Kidney (tissue), 14 donors: ENCODE results near the gene B4GALT3. TPM values are rescaled to one million over a fixed set of nuclear protein-coding genes. Genes with fewer than 3 reads are reported as not detected.

Source experiments
- DNase-seq, 5 donors: peaks; one replicate each; pipeline ENCODE4 v3.0.0-alpha.2; 2013 to 2020
- FAIRE-seq: peaks from 2 replicates; lab custom pipeline; 2012; peaks lifted over from hg19 to GRCh38; lab: Jason Lieb, UNC
- H3K27ac ChIP-seq, 2 donors: one replicate each; pipeline ENCODE4 v1.7.0; 2013; ENCODE audit warnings: low read depth in 2 of 2, low read length in 2 of 2, inconsistent platforms in 1 of 2
- H3K27me3 ChIP-seq: one replicate; pipeline ENCODE4 v1.7.1; 2013; ENCODE audit warnings: low read length, inconsistent platforms; ENCODE audit not compliant: control insufficient read depth, insufficient read depth
- H3K36me3 ChIP-seq, 3 donors: one replicate each; pipeline versions ENCODE4 v1.7.0 to v1.7.1; 2013; ENCODE audit warnings: low read length in 3 of 3, control low read depth in 1 of 3, inconsistent platforms in 1 of 3; ENCODE audit not compliant: insufficient read depth in 3 of 3, control insufficient read depth in 2 of 3
- H3K4me1 ChIP-seq, 3 donors: one replicate each; pipeline versions ENCODE4 v1.7.0 to v1.7.1; 2013; ENCODE audit warnings: low read length in 3 of 3, inconsistent platforms in 1 of 3, low read depth in 1 of 3; ENCODE audit not compliant: control insufficient read depth in 2 of 3, insufficient read depth in 2 of 3
- H3K4me3 ChIP-seq, 3 donors: one replicate each; pipeline versions ENCODE4 v1.7.0 to v1.8.1; 2013; ENCODE audit warnings: low read length in 3 of 3, control low read depth in 1 of 3, inconsistent platforms in 1 of 3
- H3K9ac ChIP-seq, 3 donors: one replicate each; pipeline versions ENCODE4 v1.7.0 to v1.7.1; 2013; ENCODE audit warnings: low read length in 3 of 3, control low read depth in 1 of 3, inconsistent platforms in 1 of 3
- H3K9me3 ChIP-seq, 3 donors: one replicate each; pipeline versions ENCODE4 v1.7.0 to v1.7.1; 2013; ENCODE audit warnings: low read length in 3 of 3, control low read depth in 1 of 3, inconsistent platforms in 1 of 3; ENCODE audit not compliant: control insufficient read depth in 2 of 3, insufficient read depth in 1 of 3
- CTCF ChIP-seq: IDR thresholded peaks from 3 replicates; pipeline ENCODE4 v1.5.1; 2012; ENCODE audit warnings: mild to moderate bottlenecking, moderate library complexity, borderline replicate concordance; ENCODE audit not compliant: insufficient read depth; ENCODE audit errors: extremely low read depth
- intact Hi-C: fragments of 100-400 bp; cut with DNase I; formaldehyde crosslinking; loops from one replicate; pipeline ENCODE4 v1.11.1; 2022
- polyA plus RNA-seq: library from polyadenylated mRNA; stranded (reverse); fragments of 350-450 nt; fragmentation: Illumina TruSeq; extraction: RNeasy Lipid Tissue Mini Kit (QIAGEN cat#74804); gene quantifications from one replicate; pipeline ENCODE4 v1.2.3, GENCODE V29; 2014; ENCODE audit warnings: low read depth, low replicate concordance; ENCODE audit not compliant: insufficient read depth
- total RNA-seq: library from RNA; stranded (reverse); fragmentation: NEBNext Ultra II Directional; extraction: Animal tissue kit (Norgen Biotek cat#: 25700); gene quantifications from one replicate; pipeline ENCODE4 v1.2.1, GENCODE V29; 2021
- donor health status: control.
- donor health status: control.
- donor health status: control.
- donor health status: control.
- donor health status: control.
- donor health status: DM: yes; HTN: yes; CAD: no.
- donor health status: Normal renal cell carcinoma (clear cell type).

The B4GALT3 gene
- total and polyA plus RNA-seq, 2 donors from 2014 or later = 22.9 to 33.5 TPM

- FAIRE-seq (no peak), DNase-seq (peak; percentile 39 to 82 (median 57))
- peak overlapping the region in 1 of 2 donors; percentile 65 for H3K27ac ChIP-seq
- peak overlapping the region; percentile 77 to 91 (median 90) for H3K9ac ChIP-seq
- TF ChIP-seq CTCF = no peak
- H3K4me3 ChIP-seq = peak overlapping the region; percentile 88 to 94 (median 91)
- no peaks in the 10 kb centered on the region for H3K27me3 ChIP-seq
- H3K4me1 ChIP-seq = peaks cover 0 to 8% (median 0%) of the 10 kb centered on the region in 3 donors
- H3K9me3 ChIP-seq = no peaks in the 10 kb centered on the region
- peaks cover 4 to 38% (median 12%) of the 10 kb centered on the region in 3 donors for H3K36me3 ChIP-seq
- intact Hi-C loops = no loop called here
Observed at GRCh38 chr1:161166669-161167548, 10.4 kb downstream of the B4GALT3 start.

- peak within 1 kb of the TSS; percentile 88 to 94 (median 91) for H3K4me3 ChIP-seq
- H3K27ac ChIP-seq = peak within 1 kb of the TSS; percentile 69 to 92
- no peaks in the 10 kb centered on the region for H3K9me3 ChIP-seq
- intact Hi-C loops = no loop called here
- peak; percentile 92 for FAIRE-seq
- no peaks in the 10 kb centered on the region for H3K27me3 ChIP-seq
- peak within 1 kb of the TSS; percentile 77 to 91 (median 90) for H3K9ac ChIP-seq
- H3K36me3 ChIP-seq = peaks cover 6 to 30% (median 9%) of the 10 kb centered on the region in 3 donors
- peak; percentile 97 to 99 (median 98) for DNase-seq
- TF ChIP-seq CTCF = peak; percentile 14
- peaks cover 0 to 11% (median 0%) of the 10 kb centered on the region in 3 donors for H3K4me1 ChIP-seq
Observed at GRCh38 chr1:161165742-161166668, 11.3 kb downstream of the B4GALT3 start, which contains the start of gene PPOX. PPOX (plus strand) TSS chr1:161166426; CDS start chr1:161166848, 422 bp downstream.

- TF ChIP-seq CTCF = no peak
- intact Hi-C loops = no loop called here
- Histone ChIP-seq H3K27me3 (no peaks in the 10 kb centered on the region), H3K9me3 (no peaks in the 10 kb centered on the region), H3K4me1 (peaks cover 0 to 18% (median 5%) of the 10 kb centered on the region in 3 donors), H3K27ac (peak overlapping the region in 1 of 2 donors; percentile 92), H3K4me3 (peak overlapping the region in 2 of 3 donors; percentile 91 to 94), H3K36me3 (peaks cover 4 to 23% (median 4%) of the 10 kb centered on the region in 3 donors), H3K9ac (peak overlapping the region; percentile 77 to 86 (median 85))
- DNase-seq = peak in 2 of 5 donors; percentile 45 to 47
- no peak for FAIRE-seq
Observed at GRCh38 chr1:161164901-161165610, 12.3 kb downstream of the B4GALT3 start.
